Activated gamma-delta T cell treated with anti-CD3 and anti-CD28 coated beads, Interleukin-2, amount 50 U/mL, for 16 hours (primary cell): ENCODE results near the gene RAD51B.

Source experiments
- DNase-seq: peaks from one replicate; pipeline ENCODE4 v3.0.0-alpha.2; 2020; ENCODE audit warnings: low read depth

The RAD51B gene

GRCh38 chr14:68619790-68620574 lies 800.4 kb downstream of the RAD51B start:
- no peak for DNase-seq

- no peak for DNase-seq
These were observed 802.1 kb downstream of the RAD51B start for GRCh38 chr14:68621400-68622365.

- DNase-seq, result no peak
These were observed 803.3 kb downstream of the RAD51B start for GRCh38 chr14:68622856-68623255.

- no peak for DNase-seq
These were observed 803.7 kb downstream of the RAD51B start for GRCh38 chr14:68623307-68623706.

- no peak for DNase-seq
These were observed 804.2 kb downstream of the RAD51B start for GRCh38 chr14:68623826-68624225.

GRCh38 chr14:68624541-68625220 lies 805.1 kb downstream of the RAD51B start:
- no peak for DNase-seq

GRCh38 chr14:68625366-68626090 lies 805.9 kb downstream of the RAD51B start:
- DNase-seq, result no peak

- DNase-seq, result no peak
These were observed 806.8 kb downstream of the RAD51B start for GRCh38 chr14:68626386-68626785.

GRCh38 chr14:68627050-68627867 lies 807.7 kb downstream of the RAD51B start:
- no peak for DNase-seq

- DNase-seq, result peak; percentile 28
These were observed 808.5 kb downstream of the RAD51B start for GRCh38 chr14:68627868-68628604.

GRCh38 chr14:68628605-68629310 lies 809.2 kb downstream of the RAD51B start:
- peak; percentile 9 for DNase-seq

- DNase-seq, result no peak
These were observed 810.5 kb downstream of the RAD51B start for GRCh38 chr14:68630081-68630571.

GRCh38 chr14:68630611-68631393 lies 811.2 kb downstream of the RAD51B start:
- no peak for DNase-seq

GRCh38 chr14:68631394-68632053 lies 811.9 kb downstream of the RAD51B start:
- DNase-seq, result no peak

GRCh38 chr14:68632054-68632895 lies 812.7 kb downstream of the RAD51B start:
- no peak for DNase-seq

- DNase-seq, result no peak
These were observed 813.8 kb downstream of the RAD51B start for GRCh38 chr14:68633131-68633991.
